HEK293 (cell line): ENCODE results near the gene SPEM1.

ENCODE experiments used
- CTCF ChIA-PET: fragments of 350-600 bp; formaldehyde crosslinking; extraction: SDS; loops from one replicate; lab custom pipeline; 2021; ENCODE audit warnings: antibody characterized with exemption; lab: Yijun Ruan, JAX
- POLR2A ChIA-PET: fragments of 300-600 bp; formaldehyde crosslinking; extraction: SDS; loops from one replicate; lab custom pipeline; 2020; ENCODE audit warnings: antibody characterized with exemption, inconsistent platforms; lab: Yijun Ruan, JAX
- H3K27ac ChIP-seq: fragments of 200-500 bp; sonication (Bioruptor generic); 2 replicates; pipeline ENCODE4 v1.5.1; 2014; ENCODE audit warnings: low read depth, low read length, control low read depth, inconsistent platforms; ENCODE audit errors: extremely low read depth
- H3K36me3 ChIP-seq, 2 experiments: fragments of 200-500 bp in 1 of 2; sonication (Bioruptor generic) in 1 of 2; 1 replicate in 1 of 2; 2 replicates in 1 of 2; pipeline ENCODE4 v1.5.1; 2014 to 2017; ENCODE audit warnings: inconsistent platforms in 2 of 2, low read length in 2 of 2; ENCODE audit not compliant: control insufficient read depth in 2 of 2, insufficient read depth in 1 of 2
- H3K4me1 ChIP-seq: fragments of 200-500 bp; sonication (Bioruptor generic); 2 replicates; pipeline ENCODE4 v1.5.1; 2014; ENCODE audit warnings: mild to moderate bottlenecking, low read length, inconsistent platforms; ENCODE audit not compliant: control insufficient read depth, insufficient read depth
- H3K4me3 ChIP-seq: 2 replicates; pipeline ENCODE4 v1.5.1; 2011; ENCODE audit warnings: low read depth, mild to moderate bottlenecking, control low read depth, low read length, moderate library complexity
- H3K9me3 ChIP-seq: fragments of 200-500 bp; sonication (Bioruptor generic); 2 replicates; pipeline ENCODE4 v1.5.1; 2014; ENCODE audit warnings: low read depth, low read length, inconsistent platforms; ENCODE audit not compliant: control insufficient read depth, insufficient read depth
- FEZF1 ChIP-seq: fragments of 450-650 bp; formaldehyde crosslinking; IDR thresholded peaks from 2 replicates; pipeline ENCODE4 v1.5.1; 2016; ENCODE audit warnings: missing biosample characterization, missing genetic modification characterization
- GLI2 ChIP-seq: fragments of 450-650 bp; formaldehyde crosslinking; IDR thresholded peaks from 2 replicates; pipeline ENCODE4; 2017; ENCODE audit warnings: missing biosample characterization, missing genetic modification characterization, low read depth, borderline replicate concordance
- HIC1 ChIP-seq: fragments of 450-650 bp; formaldehyde crosslinking; IDR thresholded peaks from 2 replicates; pipeline ENCODE4 v1.5.1; 2016; ENCODE audit warnings: missing biosample characterization, missing genetic modification characterization
- HOXA7 ChIP-seq: sonication (generic); formaldehyde crosslinking; IDR thresholded peaks from 2 replicates; pipeline ENCODE4 v1.8.1; 2022; ENCODE audit warnings: missing genetic modification reagents, borderline replicate concordance
- IKZF3 ChIP-seq: fragments of 450-650 bp; IDR thresholded peaks from 2 replicates; pipeline ENCODE4 v1.5.0; 2018; ENCODE audit warnings: missing biosample characterization, mild to moderate bottlenecking, missing genetic modification characterization, moderate library complexity
- INSM2 ChIP-seq: fragments of 450-650 bp; formaldehyde crosslinking; IDR thresholded peaks from 2 replicates; pipeline ENCODE4 v1.5.1; 2016; ENCODE audit warnings: missing biosample characterization, missing genetic modification characterization
- KLF7 ChIP-seq: fragments of 450-650 bp; formaldehyde crosslinking; IDR thresholded peaks from 2 replicates; pipeline ENCODE4 v1.5.1; 2016; ENCODE audit warnings: missing biosample characterization, missing genetic modification characterization, borderline replicate concordance
- KLF9 ChIP-seq: fragments of 450-650 bp; formaldehyde crosslinking; IDR thresholded peaks from 2 replicates; pipeline ENCODE4 v1.5.1; 2016; ENCODE audit warnings: missing biosample characterization, missing genetic modification characterization, low read depth
- MZF1 ChIP-seq: fragments of 450-650 bp; formaldehyde crosslinking; IDR thresholded peaks from 2 replicates; pipeline ENCODE4 v1.5.1; 2017; ENCODE audit warnings: missing biosample characterization, missing genetic modification characterization, borderline replicate concordance
- OSR2 ChIP-seq: fragments of 450-650 bp; formaldehyde crosslinking; IDR thresholded peaks from 2 replicates; pipeline ENCODE4 v1.5.1; 2016; ENCODE audit warnings: missing biosample characterization, missing genetic modification characterization
- PRDM1 ChIP-seq: fragments of 450-650 bp; formaldehyde crosslinking; IDR thresholded peaks from 2 replicates; pipeline ENCODE4; 2016; ENCODE audit warnings: missing biosample characterization, missing genetic modification characterization
- TCF7L2 ChIP-seq: IDR thresholded peaks from 2 replicates; pipeline ENCODE4 v1.6.1; 2011; ENCODE audit warnings: low read depth, mild to moderate bottlenecking, inconsistent platforms, low read length, moderate library complexity, borderline replicate concordance
- TRIM28 ChIP-seq: IDR thresholded peaks from 2 replicates; pipeline ENCODE4 v1.6.1; 2011; ENCODE audit warnings: low read length, control low read depth, borderline replicate concordance
- WT1 ChIP-seq: fragments of 450-650 bp; formaldehyde crosslinking; IDR thresholded peaks from 2 replicates; pipeline ENCODE4 v1.5.1; 2016; ENCODE audit warnings: missing biosample characterization, missing genetic modification characterization
- YY1 ChIP-seq: fragments of 450-650 bp; formaldehyde crosslinking; IDR thresholded peaks from 2 replicates; pipeline ENCODE4 v1.5.1; 2018; ENCODE audit warnings: missing biosample characterization, missing genetic modification characterization
- ZFP69B ChIP-seq: fragments of 450-650 bp; formaldehyde crosslinking; IDR thresholded peaks from 2 replicates; pipeline ENCODE4 v1.5.1; 2016; ENCODE audit warnings: missing biosample characterization, missing genetic modification characterization
- ZNF112 ChIP-seq: fragments of 450-650 bp; formaldehyde crosslinking; IDR thresholded peaks from 2 replicates; pipeline ENCODE4 v1.5.0; 2017; ENCODE audit warnings: missing biosample characterization, missing genetic modification characterization
- ZNF169 ChIP-seq: fragments of 450-650 bp; formaldehyde crosslinking; IDR thresholded peaks from 2 replicates; pipeline ENCODE4 v1.5.1; 2016; ENCODE audit warnings: missing biosample characterization, missing genetic modification characterization
- ZNF175 ChIP-seq: fragments of 450-650 bp; formaldehyde crosslinking; IDR thresholded peaks from 2 replicates; pipeline ENCODE4 v1.5.1; 2016; ENCODE audit warnings: missing biosample characterization, missing genetic modification characterization
- ZNF19 ChIP-seq: fragments of 450-650 bp; formaldehyde crosslinking; IDR thresholded peaks from 2 replicates; pipeline ENCODE4; 2016; ENCODE audit warnings: missing biosample characterization, missing genetic modification characterization, low read depth
- ZNF202 ChIP-seq: fragments of 450-650 bp; formaldehyde crosslinking; IDR thresholded peaks from 2 replicates; pipeline ENCODE4 v1.5.1; 2016; ENCODE audit warnings: missing biosample characterization, missing genetic modification characterization, borderline replicate concordance
- ZNF292 ChIP-seq: fragments of 450-650 bp; formaldehyde crosslinking; IDR thresholded peaks from 2 replicates; pipeline ENCODE4 v1.5.1; 2016; ENCODE audit warnings: low read depth, missing biosample characterization, missing genetic modification characterization, borderline replicate concordance
- ZNF324 ChIP-seq: fragments of 450-650 bp; formaldehyde crosslinking; IDR thresholded peaks from 2 replicates; pipeline ENCODE4 v1.5.1; 2016; ENCODE audit warnings: missing biosample characterization, missing genetic modification characterization
- ZNF341 ChIP-seq: fragments of 450-650 bp; formaldehyde crosslinking; IDR thresholded peaks from 2 replicates; pipeline ENCODE4; 2016; ENCODE audit warnings: low read depth, missing biosample characterization, missing genetic modification characterization
- ZNF354C ChIP-seq: fragments of 450-650 bp; formaldehyde crosslinking; IDR thresholded peaks from 2 replicates; pipeline ENCODE4 v1.5.1; 2016; ENCODE audit warnings: missing biosample characterization, missing genetic modification characterization, low read depth, borderline replicate concordance
- ZNF416 ChIP-seq: fragments of 450-650 bp; formaldehyde crosslinking; IDR thresholded peaks from 2 replicates; pipeline ENCODE4 v1.5.1; 2016; ENCODE audit warnings: missing biosample characterization, missing genetic modification characterization
- ZNF521 ChIP-seq: fragments of 450-650 bp; formaldehyde crosslinking; IDR thresholded peaks from 2 replicates; pipeline ENCODE4 v1.5.1; 2017; ENCODE audit warnings: missing biosample characterization, mild to moderate bottlenecking, missing genetic modification characterization
- ZNF707 ChIP-seq: fragments of 450-650 bp; formaldehyde crosslinking; IDR thresholded peaks from 2 replicates; pipeline ENCODE4 v1.5.1; 2016; ENCODE audit warnings: missing biosample characterization, missing genetic modification characterization

SPEM1 gene

GRCh38 chr17:7414837-7415236, 5.3 kb upstream of the SPEM1 start:
- H3K36me3 ChIP-seq = peaks cover 3 to 59% of the 10 kb centered on the region in 2 experiments
- TF ChIP-seq YY1 (tag by site-specific recombination) (no peak), ZNF202 (tag by site-specific recombination) (no peak), OSR2 (tag by site-specific recombination) (no peak), HOXA7 (CRISPR knock-in tag) (no peak), ZNF324 (no peak), ZFP69B (no peak), WT1 (tag by site-specific recombination) (no peak), ZNF112 (tag by site-specific recombination) (no peak), ZNF175 (no peak), FEZF1 (no peak), ZNF292 (tag by site-specific recombination) (no peak), ZNF19 (tag by site-specific recombination) (no peak), KLF9 (tag by site-specific recombination) (no peak), ZNF416 (tag by site-specific recombination) (no peak)
- CTCF ChIA-PET = no interaction called here

GRCh38 chr17:7415784-7416183, 4.3 kb upstream of the SPEM1 start:
- no peak overlapping the region for H3K4me3 ChIP-seq
- TF ChIP-seq ZNF521 (no peak), MZF1 (tag by site-specific recombination) (no peak), ZNF354C (no peak), ZNF169 (tag by site-specific recombination) (no peak), IKZF3 (tag by site-specific recombination) (no peak)
- ChIA-PET POLR2A (no interaction called here), CTCF (interaction anchor here (0.6 to 1.0 kb wide), 3 partner anchors 8 to 45 kb away, joined by 3 to 4 read pairs (median 3); partner anchors contain the start of gene NLGN2)
- no peaks in the 10 kb centered on the region for H3K4me1 ChIP-seq
- no peaks in the 10 kb centered on the region for H3K9me3 ChIP-seq
- H3K36me3 ChIP-seq = peaks cover 0 to 50% of the 10 kb centered on the region in 2 experiments; a peak in 2 of 3 replicates
- no peak overlapping the region for H3K27ac ChIP-seq

More at GRCh38 chr17:7414837-7415236, 5.3 kb upstream of the SPEM1 start:
- POLR2A ChIA-PET = interaction anchor here (0.6 kb wide), 1 partner anchor 43 kb away, joined by 3 read pairs; no protein-coding TSS in a partner anchor
- Histone ChIP-seq H3K4me1 (no peaks in the 10 kb centered on the region), H3K4me3 (no peak overlapping the region), H3K27ac (no peak overlapping the region), H3K9me3 (no peaks in the 10 kb centered on the region)

GRCh38 chr17:7416323-7416722, 3.8 kb upstream of the SPEM1 start:
- CTCF ChIA-PET = interaction anchor here (0.6 to 1.0 kb wide), 3 partner anchors 9 to 45 kb away, joined by 3 to 4 read pairs (median 3); partner anchors contain the start of gene NLGN2
- H3K27ac ChIP-seq = no peak overlapping the region

GRCh38 chr17:7417056-7417655, 3.0 kb upstream of the SPEM1 start:
- Histone ChIP-seq H3K9me3 (no peaks in the 10 kb centered on the region), H3K27ac (no peak overlapping the region), H3K4me3 (no peak overlapping the region), H3K36me3 (peaks cover 0 to 46% of the 10 kb centered on the region in 2 experiments; a peak in 2 of 3 replicates), H3K4me1 (no peaks in the 10 kb centered on the region)
- ChIA-PET CTCF (interaction anchor here (1.0 kb wide), 1 partner anchor 19 kb away, joined by 4 read pairs; no protein-coding TSS in a partner anchor), POLR2A (interaction anchor here (0.9 to 1.4 kb wide), 2 partner anchors 11 to 13 kb away, joined by 3 to 5 read pairs; partner anchors contain the start of gene TMEM256)
- TF ChIP-seq INSM2 (tag by site-specific recombination) = no peak
- no peak for TF ChIP-seq KLF7 (tag by site-specific recombination)
- no peak for TF ChIP-seq TRIM28
- TF ChIP-seq FEZF1 = no peak
- TF ChIP-seq HIC1 (tag by site-specific recombination) = no peak
- no peak for TF ChIP-seq TCF7L2
- no peak for TF ChIP-seq ZNF707

More at GRCh38 chr17:7416323-7416722, 3.8 kb upstream of the SPEM1 start:
- no peak overlapping the region for H3K4me3 ChIP-seq
- peaks cover 0 to 46% of the 10 kb centered on the region in 2 experiments; a peak in 2 of 3 replicates for H3K36me3 ChIP-seq
- no peak for TF ChIP-seq GLI2 (tag by site-specific recombination)
- peak; percentile 71 for TF ChIP-seq ZNF341 (tag by site-specific recombination)
- 0 out of 2 replicates have a peak, but pooled peaks have one; percentile 35 for TF ChIP-seq PRDM1
- TF ChIP-seq, all 188 proteins: peak for 2
- Histone ChIP-seq H3K9me3 (no peaks in the 10 kb centered on the region), H3K4me1 (no peaks in the 10 kb centered on the region)
- POLR2A ChIA-PET = interaction anchor here (0.9 to 1.4 kb wide), 2 partner anchors 10 to 12 kb away, joined by 3 to 5 read pairs; partner anchors contain the start of gene TMEM256
